Muscle of arm (tissue), 14 donors: Measurements from ENCODE around the gene FBXL22. TPM values are rescaled to one million over a fixed set of nuclear protein-coding genes. Genes with fewer than 3 reads are reported as not detected.

Experiments
- DNase-seq: peaks from one replicate; pipeline ENCODE4 v3.0.0-alpha.2; 2013
- long read RNA-seq, 11 donors: transcript quantifications; one replicate each; lab custom pipeline, GENCODE V29; 2026
- polyA plus RNA-seq, 12 donors: library from polyadenylated mRNA; unstranded; fragments of 120-200 nt; gene quantifications; one replicate each; pipeline ENCODE4 v1.2.1, GENCODE V29; 2013; ENCODE audit not compliant: insufficient read length in 12 of 12

Gene FBXL22
- 10 to 100 TPM in 11 of 12 donors, not detected in 1; 11.3 to 34.7 (median 27.6) TPM for polyA plus RNA-seq
- long read RNA-seq, donor 1, transcript FBXL22-204 (2 exons, 729 nt) = major isoform, 10 of 11 reads
- long read RNA-seq, donor 1, partial matches to known transcripts = 0 of 11 reads
- long read RNA-seq, donor 1, other reads (novel, unspliced or antisense) = 0 of 11 reads
- long read RNA-seq, donor 2, transcript FBXL22-204 (2 exons, 729 nt) = major isoform, 54 of 69 reads
- long read RNA-seq, donor 2, partial matches to known transcripts = 9 of 69 reads
- long read RNA-seq, donor 2, other reads (novel, unspliced or antisense) = 6 of 69 reads
- long read RNA-seq, donor 3, transcript FBXL22-204 (2 exons, 729 nt) = major isoform, 9 of 19 reads
- long read RNA-seq, donor 3, partial matches to known transcripts = 7 of 19 reads
- long read RNA-seq, donor 3, other reads (novel, unspliced or antisense) = 0 of 19 reads
- long read RNA-seq, donor 4, transcript FBXL22-204 (2 exons, 729 nt) = major isoform, 19 of 21 reads
- long read RNA-seq, donor 4, partial matches to known transcripts = 0 of 21 reads
- long read RNA-seq, donor 4, other reads (novel, unspliced or antisense) = 0 of 21 reads
- long read RNA-seq, donor 5, transcript FBXL22-204 (2 exons, 729 nt) = major isoform, 18 of 19 reads
- long read RNA-seq, donor 5, partial matches to known transcripts = 0 of 19 reads
- long read RNA-seq, donor 5, other reads (novel, unspliced or antisense) = 0 of 19 reads
- long read RNA-seq, donor 6, transcript FBXL22-204 (2 exons, 729 nt) = major isoform, 8 of 10 reads
- long read RNA-seq, donor 6, partial matches to known transcripts = 0 of 10 reads
- long read RNA-seq, donor 6, other reads (novel, unspliced or antisense) = 0 of 10 reads
- long read RNA-seq, donor 7, transcript FBXL22-204 (2 exons, 729 nt) = major isoform, 11 of 11 reads
- long read RNA-seq, donor 7, partial matches to known transcripts = 0 of 11 reads
- long read RNA-seq, donor 7, other reads (novel, unspliced or antisense) = 0 of 11 reads
- long read RNA-seq, donor 8, transcript FBXL22-204 (2 exons, 729 nt) = major isoform, 22 of 24 reads
- long read RNA-seq, donor 8, partial matches to known transcripts = 0 of 24 reads
- long read RNA-seq, donor 8, other reads (novel, unspliced or antisense) = 0 of 24 reads
- long read RNA-seq, donor 9, transcript FBXL22-204 (2 exons, 729 nt) = major isoform, 10 of 10 reads
- long read RNA-seq, donor 9, partial matches to known transcripts = 0 of 10 reads
- long read RNA-seq, donor 9, other reads (novel, unspliced or antisense) = 0 of 10 reads
- long read RNA-seq, donor 10, transcript FBXL22-204 (2 exons, 729 nt) = major isoform, 27 of 39 reads
- long read RNA-seq, donor 10, partial matches to known transcripts = 11 of 39 reads
- long read RNA-seq, donor 10, other reads (novel, unspliced or antisense) = 0 of 39 reads
- long read RNA-seq, donor 11, transcript FBXL22-204 (2 exons, 729 nt) = major isoform, 26 of 55 reads
- long read RNA-seq, donor 11, partial matches to known transcripts = 8 of 55 reads
- long read RNA-seq, donor 11, other reads (novel, unspliced or antisense) = 20 of 55 reads

DNA sequence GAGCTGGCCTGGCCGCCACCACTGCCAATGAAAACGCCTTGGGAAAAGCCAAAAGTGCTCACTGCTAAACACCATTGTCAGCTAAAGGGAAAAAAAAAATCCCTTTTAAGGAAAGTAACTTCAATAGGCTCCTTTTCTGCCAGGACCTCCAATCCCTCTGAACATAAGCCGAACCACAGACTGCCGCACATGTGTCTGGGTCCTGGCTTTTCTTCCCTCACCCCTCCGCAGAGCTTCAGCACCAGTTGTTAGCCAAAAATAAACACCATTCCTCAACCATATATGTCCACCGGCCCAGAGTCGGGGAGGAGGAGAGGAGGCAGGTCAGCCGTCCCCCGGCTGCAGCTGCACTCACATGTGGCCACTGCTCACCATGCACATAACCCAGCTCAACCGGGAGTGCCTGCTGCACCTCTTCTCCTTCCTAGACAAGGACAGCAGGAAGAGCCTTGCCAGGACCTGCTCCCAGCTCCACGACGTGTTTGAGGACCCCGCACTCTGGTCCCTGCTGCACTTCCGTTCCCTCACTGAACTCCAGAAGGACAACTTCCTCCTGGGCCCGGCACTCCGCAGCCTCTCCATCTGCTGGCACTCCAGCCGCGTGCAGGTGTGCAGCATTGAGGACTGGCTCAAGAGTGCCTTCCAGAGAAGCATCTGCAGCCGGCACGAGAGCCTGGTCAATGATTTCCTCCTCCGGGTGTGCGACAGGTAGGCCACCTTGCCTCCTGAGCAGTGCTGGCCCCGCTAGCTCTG lies at the start of gene FBXL22:
Gene FBXL22, plus strand, starts transcription at position 350 of the 753 bp plus-strand sequence. Its CDS starts 6 bp downstream, at position 356.
- peak; percentile 63 for DNase-seq

DNA sequence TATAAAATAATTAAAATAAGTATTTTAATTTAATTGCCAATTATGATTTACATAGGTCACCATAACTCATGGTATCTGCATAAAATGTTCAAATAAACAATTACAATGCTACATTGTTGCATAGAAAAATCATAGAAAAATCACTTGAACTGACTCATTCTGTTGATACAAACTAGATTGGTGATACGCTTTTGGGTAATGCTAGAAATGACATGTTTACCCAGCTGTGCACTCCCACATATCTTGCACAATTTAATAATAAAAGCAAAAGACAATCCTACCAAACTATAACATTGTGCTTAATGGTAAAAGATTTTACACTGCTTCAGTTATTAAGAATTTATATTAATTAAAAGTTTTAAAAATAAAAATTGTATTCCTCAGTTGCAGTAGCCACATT lies 45.8 kb upstream of the FBXL22 start:
- DNase-seq = no peak

DNA sequence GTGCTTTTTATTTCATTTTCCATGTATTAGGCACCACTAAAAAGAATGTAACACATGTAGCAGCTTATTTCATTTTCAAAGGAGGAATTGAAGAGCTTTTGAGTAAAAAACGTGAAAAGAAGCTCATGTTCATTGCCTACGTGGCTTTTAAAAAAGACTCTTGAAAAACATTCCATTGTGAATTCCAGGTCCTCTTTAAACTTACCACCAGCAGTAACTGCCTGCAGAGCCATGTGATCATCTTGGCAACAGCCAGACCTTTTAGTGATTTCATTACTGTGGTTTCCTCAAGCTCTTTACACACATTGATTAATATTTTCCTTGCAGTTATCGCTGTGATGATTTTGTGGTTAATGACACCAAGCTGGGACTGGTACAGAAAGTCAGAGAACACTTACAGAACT lies 43.8 kb upstream of the FBXL22 start:
- peak; percentile 23 for DNase-seq

GRCh38 chr15:63554337-63554927 lies 42.8 kb upstream of the FBXL22 start:
- no peak for DNase-seq

GRCh38 chr15:63555507-63555906 lies 41.7 kb upstream of the FBXL22 start:
- no peak for DNase-seq

DNA sequence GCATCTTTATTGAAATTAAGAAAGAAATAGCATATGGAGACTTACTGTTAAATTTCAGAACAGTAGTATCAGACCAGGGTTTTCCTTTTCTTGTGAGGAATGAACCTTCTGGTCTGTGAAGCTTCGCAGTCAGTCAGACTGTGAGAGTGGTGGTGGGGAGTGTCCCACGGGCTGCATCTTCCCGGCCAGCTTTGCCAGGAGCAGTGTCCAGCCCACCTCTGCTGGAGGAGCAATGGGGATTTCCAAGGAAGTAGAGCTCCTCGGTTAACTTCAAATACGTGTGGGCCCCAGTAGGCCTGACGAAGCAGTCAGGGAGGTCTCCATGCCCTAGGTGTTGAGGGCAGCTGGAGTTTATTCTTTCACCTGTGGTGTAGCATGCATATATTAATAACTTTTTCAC lies 40.9 kb upstream of the FBXL22 start:
- no peak for DNase-seq

- no peak for DNase-seq
Observed at GRCh38 chr15:63556736-63557135, 40.5 kb upstream of the FBXL22 start.

GRCh38 chr15:63559753-63560152 lies 37.4 kb upstream of the FBXL22 start:
- no peak for DNase-seq

GRCh38 chr15:63560741-63561448 lies 36.3 kb upstream of the FBXL22 start:
- DNase-seq = no peak

DNA sequence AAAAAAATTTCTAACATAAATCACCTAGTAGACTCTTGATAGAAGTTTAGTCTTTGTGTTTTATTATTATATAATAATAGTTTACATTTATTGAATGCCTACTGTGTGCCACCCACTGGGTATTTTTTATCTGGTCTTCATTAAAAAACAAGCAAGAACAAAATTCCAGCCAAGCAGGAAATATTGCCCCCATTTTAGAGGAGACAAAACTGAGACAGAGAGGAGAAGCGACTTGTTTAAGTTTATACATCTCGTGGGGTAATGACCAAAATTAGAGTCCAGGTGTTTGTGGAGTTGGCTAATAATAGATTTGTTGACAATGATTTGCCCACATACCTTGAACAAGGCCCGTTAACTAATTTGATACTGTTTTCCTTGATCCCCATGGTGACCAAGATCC lies 33.1 kb upstream of the FBXL22 start:
- no peak for DNase-seq

DNA sequence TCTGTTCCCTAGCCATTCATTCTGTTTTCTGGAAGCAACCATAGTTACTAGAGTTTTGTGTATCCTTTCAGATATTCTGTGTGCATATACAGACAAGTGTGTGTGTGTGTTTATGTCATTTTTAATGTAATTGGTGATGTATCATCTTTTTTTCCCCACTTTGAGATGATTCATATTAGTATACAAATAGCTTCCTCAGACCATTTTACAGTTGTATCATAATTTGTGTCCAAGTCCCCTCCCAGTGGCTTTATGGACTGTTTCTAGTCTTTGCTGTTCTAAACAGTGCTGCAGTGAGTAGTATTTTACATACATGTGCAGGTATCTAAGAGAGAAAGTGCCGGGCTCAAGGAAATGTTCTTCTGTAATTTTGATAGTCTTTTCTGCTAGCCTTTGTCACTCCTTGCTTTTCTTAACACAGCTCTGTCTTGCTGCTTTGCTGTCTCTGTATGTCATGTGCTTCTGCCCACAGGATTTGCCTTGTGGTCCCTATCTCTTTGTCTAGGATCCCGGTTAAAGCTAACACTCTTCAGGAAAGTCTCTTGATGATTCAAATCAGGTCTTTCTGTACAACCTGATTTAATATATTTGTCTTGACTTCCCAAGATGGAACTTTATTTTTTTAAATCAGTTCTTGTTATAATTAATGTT lies 31.5 kb upstream of the FBXL22 start:
- DNase-seq = no peak

- no peak for DNase-seq
Observed at GRCh38 chr15:63572749-63573464, 24.3 kb upstream of the FBXL22 start.

DNA sequence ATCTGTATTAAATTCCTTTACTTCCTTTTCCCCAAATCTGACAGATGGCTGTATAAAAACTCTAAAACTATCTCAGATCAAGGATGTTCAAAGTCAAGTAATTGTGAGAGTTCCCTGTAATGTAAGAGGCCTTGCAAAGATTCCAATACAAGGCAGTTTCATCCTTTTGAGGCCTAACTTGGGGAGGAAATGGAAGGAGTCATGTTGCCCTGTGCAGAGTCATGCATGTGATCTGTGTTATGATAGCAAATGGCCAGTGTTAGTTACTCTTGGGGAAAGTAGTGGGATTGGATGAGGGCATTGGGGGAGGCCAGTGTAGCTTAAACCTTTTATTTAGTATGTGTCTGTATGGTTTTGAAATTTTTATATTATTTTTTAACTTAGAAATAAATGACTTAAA lies 23.7 kb upstream of the FBXL22 start:
- DNase-seq = no peak

DNA sequence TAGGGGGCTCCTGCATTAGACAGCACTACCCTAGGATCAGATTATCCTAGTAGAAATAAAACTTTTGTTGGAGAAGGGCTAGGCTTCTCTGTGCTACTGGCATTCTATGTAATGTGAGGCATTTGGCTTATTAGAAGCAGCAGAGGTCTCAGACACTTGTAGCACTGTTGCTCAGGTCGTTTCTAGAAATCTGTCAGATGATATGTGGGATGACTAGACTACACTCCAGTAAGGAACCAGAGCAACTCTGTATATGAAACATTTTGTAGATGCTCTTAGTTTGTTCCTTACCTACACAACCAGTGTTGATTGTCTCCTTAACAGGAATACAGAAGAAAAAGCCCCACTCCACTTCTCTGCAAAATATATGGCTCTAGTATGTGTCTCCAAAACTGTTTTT lies 21.9 kb upstream of the FBXL22 start:
- DNase-seq = no peak

- no peak for DNase-seq
Observed at GRCh38 chr15:63576441-63576840, 20.7 kb upstream of the FBXL22 start.

DNA sequence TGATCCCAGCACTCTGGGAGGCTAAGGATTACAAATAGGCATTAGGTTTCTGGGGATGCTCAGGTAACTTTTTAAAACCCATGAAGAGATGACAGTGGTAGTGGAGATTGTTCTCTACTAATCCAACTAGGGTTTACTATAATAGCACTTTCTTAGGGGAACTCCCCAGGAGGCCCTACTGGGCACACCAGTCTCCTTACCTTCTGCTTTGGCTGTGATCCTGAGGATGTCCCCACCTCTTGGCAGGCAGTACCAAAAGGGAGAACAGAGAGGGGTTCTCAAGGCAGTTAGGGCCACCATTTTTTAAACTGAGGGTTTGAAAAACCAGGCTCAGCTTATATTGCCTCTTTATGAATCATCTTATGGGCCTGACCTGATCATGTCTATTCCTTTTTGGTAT lies 15.0 kb upstream of the FBXL22 start:
- no peak for DNase-seq

DNA sequence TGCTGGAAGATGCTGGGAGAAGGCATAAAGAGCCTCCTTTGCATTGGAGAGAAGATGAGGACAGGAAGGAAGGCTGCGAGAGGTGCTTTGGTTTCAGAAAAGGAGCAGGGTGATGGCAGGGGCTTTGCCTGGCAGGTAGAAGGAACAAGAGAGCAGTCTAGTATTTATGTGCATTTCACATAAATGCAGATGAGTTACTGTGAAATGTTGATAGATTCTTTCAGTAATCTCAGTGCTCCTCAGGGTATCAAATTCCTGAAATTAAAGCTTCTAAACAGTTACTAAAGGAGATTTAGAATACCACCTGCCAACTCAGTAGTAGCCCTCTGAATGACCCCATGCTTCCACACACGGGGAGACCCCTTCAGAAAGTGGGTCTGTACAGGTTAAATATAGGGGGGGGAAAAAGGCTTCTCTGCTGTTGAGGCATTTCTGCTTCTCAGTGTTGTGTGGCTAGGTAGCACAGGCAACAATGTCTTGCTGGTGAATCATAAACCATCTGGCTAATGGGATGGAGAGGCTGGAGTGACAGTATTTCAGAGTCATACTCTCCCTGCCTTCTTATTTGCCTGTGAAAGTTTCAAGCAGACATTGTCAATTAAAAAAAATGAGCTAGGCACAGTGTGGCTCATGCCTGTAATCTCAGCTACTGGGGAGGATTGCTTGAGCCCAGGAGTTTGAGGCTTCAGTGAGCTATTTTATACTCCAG lies 14.3 kb upstream of the FBXL22 start:
- no peak for DNase-seq

- no peak for DNase-seq
Observed at GRCh38 chr15:63586790-63587189, 10.4 kb upstream of the FBXL22 start.
